Neural cell (in vitro differentiated cells): Measurements from ENCODE around the gene UBASH3A.

Experiments used
- CTCF ChIP-seq: fragments of 450-650 bp; IDR thresholded peaks from 2 replicates; pipeline ENCODE4 v1.5.1; 2014; ENCODE audit warnings: antibody characterized with exemption, mild to moderate bottlenecking, moderate library complexity; ENCODE audit not compliant: poor library complexity, severe bottlenecking
- EZH2 ChIP-seq: fragments of 200-600, 300-800 bp; shearing (Covaris generic), sonication (generic); IDR thresholded peaks from 2 replicates; pipeline ENCODE4 v1.6.1; 2014; ENCODE audit warnings: antibody characterized with exemption, low read length, borderline replicate concordance, mild to moderate bottlenecking; ENCODE audit not compliant: insufficient read depth, poor library complexity, severe bottlenecking
- MXI1 ChIP-seq: fragments of 450-650 bp; conservative IDR thresholded peaks from 2 replicates; pipeline ENCODE4 v1.6.1; 2014; ENCODE audit warnings: antibody characterized with exemption, mild to moderate bottlenecking; ENCODE audit not compliant: poor library complexity, severe bottlenecking
- RAD21 ChIP-seq: fragments of 450-650 bp; conservative IDR thresholded peaks from 2 replicates; pipeline ENCODE4 v1.6.1; 2014; ENCODE audit warnings: antibody characterized with exemption, mild to moderate bottlenecking, moderate library complexity
- SMC3 ChIP-seq: fragments of 450-650 bp; conservative IDR thresholded peaks from 2 replicates; pipeline ENCODE4 v1.6.1; 2014; ENCODE audit warnings: antibody characterized with exemption, mild to moderate bottlenecking, moderate library complexity; ENCODE audit not compliant: poor library complexity

GRCh38 chr21:42440187-42440792 is 36.6 kb downstream of the UBASH3A start:
- TF ChIP-seq MXI1: no peak
- no peak for TF ChIP-seq EZH2
- no peak for TF ChIP-seq CTCF
- no peak for TF ChIP-seq SMC3
- no peak for TF ChIP-seq RAD21
